ENCODE results near the gene FAF2.
A peak's percentile ranks its signal among the peaks of the same experiment; 100 is the strongest.

Gene FAF2

GRCh38 chr5:176533894-176534611 is 85.9 kb downstream of the FAF2 start:
- DNase-seq: peak; percentile 52

- DNase-seq: no peak
Observed at GRCh38 chr5:176534640-176535039, 86.5 kb downstream of the FAF2 start.

DNA sequence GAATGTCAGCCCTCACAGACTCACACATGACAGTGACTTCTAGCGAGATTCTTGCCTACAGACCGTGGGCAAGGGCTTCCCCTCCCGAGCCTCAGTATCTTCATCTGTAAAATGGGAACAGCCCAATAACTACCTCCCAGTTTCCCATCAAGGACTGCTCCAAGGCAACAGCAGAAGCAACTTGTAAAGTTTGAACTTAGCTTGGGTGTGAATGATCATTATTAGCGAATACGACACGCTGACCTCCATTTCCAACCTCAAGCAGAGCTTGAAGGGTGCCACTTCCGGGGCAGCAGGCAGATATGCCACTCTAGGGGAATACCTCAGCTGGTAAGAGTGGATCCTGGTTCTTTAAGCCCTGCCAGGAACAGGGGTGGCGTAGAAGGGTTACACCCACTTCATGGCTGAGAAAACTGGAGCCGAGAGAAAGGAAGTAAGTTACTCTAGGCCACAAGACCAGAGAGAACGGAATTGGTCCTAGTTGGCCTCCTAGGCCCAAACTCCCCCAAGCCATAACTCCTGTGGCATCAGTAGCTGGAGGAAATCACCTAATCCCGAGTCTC is 87.0 kb downstream of the FAF2 start:
- peak; percentile 81 for DNase-seq

- no peak for DNase-seq
Observed at GRCh38 chr5:176535664-176536131, 87.5 kb downstream of the FAF2 start.

DNA sequence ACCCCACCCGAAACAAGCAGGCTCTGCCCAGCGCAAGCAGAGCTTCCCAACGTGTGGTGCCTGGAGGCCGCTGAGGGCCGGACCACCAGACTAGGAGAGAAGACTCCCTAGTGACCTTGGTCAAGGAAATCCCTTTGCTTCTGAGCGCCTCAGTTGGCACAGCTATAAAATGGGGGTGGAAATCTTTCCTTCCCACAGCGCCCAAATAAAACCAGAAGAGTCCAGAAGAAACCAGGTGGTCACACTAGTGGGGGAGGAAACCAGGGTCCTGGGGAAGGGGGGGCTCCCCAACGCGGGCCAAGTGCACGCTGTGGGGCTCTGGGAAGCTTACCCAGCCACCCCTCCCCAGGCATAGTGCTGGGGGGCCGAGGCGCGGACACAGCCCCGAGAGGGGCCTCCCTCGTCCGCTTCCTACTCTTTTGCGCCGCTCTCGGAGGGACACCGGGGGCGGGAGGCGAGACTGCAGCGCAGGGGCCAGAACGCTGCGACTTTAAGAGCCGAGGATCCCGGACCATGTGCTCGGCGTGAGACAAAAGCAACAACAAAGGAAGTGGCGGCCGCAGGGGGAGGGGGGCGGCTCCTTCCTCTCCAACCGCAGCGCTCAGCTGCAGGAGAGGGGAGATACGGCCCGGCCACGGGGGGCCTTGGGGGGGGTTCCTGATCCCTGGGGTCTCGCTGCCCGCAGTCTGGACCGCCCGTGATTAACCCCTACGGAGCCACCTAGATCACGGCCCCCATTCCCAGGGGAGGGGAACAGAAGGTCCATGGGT is 88.1 kb downstream of the FAF2 start:
- DNase-seq: peak; percentile 73

DNA sequence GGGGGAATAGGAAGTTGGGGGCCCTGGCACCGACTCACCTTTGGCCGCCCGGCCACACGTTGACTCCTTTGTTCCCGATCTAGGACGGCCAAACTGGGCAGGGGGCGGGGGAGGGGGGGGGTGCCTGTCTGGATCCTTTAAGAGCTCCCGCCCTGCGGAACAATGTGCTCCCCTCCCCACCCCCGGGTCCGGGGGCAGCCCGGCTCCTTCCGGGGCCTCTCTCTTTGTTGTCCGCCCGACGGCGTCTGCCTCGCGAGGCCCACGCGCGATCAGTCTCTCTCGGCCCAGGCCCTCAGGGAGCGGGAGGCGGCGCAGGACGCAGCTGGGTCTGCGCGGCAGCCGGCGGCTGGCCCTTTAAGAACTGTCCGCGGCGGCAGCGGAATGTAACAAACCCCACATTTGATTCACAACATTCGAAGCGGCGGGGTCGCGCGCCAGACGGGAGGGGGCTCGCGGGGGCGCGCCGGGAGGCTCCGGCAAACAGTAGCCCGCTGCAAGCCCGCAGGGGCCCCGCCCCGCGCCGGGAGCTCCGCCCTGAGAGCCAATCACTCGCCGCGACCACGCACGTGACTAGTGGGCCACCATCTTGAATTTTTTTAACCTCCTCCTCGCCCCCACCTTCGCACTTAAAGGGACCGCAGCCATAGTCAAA is 88.8 kb downstream of the FAF2 start, which contains the start of gene RNF44:
Gene RNF44, minus strand, starts transcription at position 501 of the 652 bp plus-strand sequence. CDS start 4,930 bp downstream, outside the sequence.
- DNase-seq: peak; percentile 95

- peak; percentile 99 for DNase-seq
Observed at GRCh38 chr5:176537554-176538229, 89.5 kb downstream of the FAF2 start.

- DNase-seq: no peak
Observed at GRCh38 chr5:176538230-176538988, 90.2 kb downstream of the FAF2 start.

GRCh38 chr5:176538989-176539384 is 90.8 kb downstream of the FAF2 start:
- DNase-seq: no peak

DNA sequence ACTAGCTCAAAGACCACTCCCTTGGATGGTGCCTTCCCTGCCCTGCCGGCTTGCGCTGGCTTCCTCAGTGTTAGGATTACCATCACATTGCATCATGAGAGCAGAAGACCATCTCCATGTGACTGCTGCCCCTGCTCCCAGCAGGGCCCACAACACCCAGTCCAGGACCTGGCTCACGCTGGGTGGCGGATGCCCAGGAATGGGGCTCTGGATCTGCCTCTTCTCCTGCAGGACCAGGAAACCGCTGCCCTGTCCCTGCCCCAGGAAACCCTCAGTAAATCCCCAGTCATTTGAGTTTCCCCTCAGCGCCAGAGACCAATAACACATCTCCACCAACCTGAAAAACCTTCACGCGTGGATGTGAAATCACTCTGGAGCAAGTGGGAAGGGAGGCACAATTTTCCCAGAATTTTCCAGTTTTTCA is 92.3 kb downstream of the FAF2 start:
- DNase-seq: no peak

DNA sequence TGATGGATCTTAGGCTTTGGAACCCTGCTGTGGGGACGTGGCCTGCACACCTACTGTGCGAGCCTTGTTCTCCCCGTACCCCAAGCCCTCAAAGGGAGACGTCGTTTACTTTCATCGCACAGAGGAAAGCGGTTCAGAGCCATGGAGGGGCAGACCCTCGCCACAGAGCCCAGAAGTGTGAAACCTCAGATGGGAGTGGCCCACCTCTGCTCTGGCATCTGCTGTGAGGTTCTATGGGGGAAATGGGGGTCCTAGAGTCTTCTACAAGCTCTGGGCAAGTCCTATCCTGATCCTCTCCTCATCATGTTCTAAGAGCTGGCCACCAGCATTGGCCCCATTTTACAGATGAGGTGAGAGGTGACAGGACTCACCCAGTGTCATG is 92.8 kb downstream of the FAF2 start:
- DNase-seq: no peak

DNA sequence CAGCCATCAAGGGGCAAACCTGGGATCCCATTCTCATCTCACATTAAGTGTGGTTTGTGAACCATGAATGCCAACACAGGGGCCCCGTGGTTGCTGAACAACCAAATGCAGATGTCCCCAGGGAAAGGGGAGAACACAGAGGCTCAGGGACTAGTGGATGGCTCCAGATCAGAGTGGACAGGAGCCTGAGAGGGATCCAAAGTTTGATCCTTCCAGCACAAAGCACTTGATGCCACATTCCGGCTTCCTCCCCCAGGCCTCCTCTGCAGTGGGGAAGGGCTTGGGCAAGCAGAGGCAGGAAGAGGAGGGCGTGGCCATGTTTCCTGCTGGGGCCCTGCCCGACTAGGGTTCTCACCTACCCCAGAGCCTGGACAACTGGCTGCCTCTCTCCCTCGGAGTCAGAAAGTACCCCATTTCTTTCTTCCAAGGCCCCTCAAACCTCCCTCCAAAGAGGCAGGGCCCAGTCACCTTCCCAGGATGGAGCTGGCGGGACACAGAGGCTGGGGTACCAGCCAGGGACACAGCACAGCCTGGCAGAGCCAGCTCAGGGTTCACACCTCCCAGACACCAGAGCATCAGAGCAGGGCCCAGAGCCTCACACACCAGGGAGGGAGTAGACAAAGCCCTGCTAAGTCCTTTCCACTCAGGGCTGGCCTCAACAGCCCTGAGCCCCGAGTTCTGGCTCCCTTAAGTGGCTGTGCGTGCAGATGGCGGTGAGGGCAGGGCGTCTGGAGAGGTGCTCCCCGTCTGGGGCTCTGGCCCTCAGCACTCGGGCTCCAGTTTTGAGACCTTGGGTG is 93.4 kb downstream of the FAF2 start:
- DNase-seq: peak; percentile 46

DNA sequence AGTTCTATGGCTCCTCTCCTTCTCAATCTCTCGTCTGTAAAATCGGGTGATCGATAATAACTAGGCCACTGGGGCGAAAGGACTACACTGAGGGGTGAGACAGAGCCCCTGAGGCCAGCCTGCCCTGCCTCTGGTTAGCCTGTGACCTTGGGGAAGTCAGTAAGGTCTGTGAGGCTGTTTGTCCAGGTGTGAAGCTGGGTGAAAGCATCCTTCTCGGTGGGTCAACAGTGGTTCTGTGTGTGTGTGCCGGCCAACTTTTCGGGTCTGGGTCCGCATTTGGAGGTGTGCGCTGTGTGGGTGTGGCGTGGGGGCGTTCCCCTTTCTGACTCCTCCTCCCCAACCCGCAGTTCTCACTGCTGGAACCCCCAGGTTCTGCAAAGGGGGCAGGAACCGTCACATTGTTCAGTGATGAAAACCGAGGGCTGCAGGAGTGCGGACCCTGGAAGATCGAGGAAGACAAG is 94.0 kb downstream of the FAF2 start:
- DNase-seq: peak; percentile 6

- no peak for DNase-seq
Observed at GRCh38 chr5:176542596-176543427, 94.6 kb downstream of the FAF2 start.

GRCh38 chr5:176543428-176544182 is 95.4 kb downstream of the FAF2 start:
- peak; percentile 56 for DNase-seq

DNA sequence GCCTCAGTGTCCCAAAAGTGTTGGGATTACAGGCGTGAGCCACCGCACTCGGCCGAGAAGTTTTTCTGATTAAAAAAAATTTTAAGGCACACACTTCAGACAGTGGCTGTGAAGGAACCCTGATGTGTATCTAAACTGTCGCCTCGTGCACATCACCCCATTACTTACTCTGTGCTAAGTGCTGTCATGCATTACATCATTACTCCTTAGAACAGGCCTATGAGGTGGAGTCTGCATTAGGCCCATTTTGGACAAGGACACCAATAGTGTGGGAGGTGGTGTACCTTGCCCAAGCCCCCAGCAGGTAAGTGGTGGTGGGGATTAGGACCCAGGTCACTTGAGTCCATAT is 97.2 kb downstream of the FAF2 start:
- DNase-seq: no peak

DNA sequence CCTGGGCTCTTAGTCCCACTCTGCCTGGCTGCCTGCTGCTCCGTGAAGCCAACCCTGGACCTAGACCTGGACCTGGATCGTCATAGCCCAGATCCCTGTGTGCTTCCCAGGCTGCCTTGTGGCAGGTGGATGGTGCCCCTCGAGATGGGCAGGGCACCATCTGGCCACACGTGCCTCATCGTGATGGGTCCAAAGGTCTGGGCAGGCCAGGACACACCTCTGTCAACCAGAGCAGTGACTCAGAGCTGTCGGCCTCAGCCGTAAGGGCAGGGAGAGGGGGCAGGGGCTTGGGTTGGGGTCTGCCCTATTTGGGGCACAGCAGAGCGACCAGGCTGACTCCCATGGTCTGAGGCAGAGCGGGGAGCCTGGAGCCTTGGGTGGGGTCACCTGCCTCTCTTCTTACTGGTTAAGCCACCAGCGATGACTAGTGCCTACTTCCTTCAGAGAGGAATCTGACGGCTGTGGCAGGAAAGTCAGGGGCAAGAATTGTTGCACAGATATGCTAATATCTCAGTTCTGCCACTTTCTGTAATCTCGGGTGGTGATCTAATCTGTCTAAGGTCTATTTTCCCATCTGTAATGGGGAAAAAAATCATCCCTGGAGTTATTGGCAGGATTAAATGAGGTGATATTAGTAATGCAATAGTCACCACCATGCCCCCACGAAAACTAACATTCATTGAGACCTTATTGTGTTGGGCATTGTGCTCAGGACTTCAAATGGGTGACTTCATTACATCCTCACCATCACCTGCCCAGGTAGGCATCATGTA is 97.7 kb downstream of the FAF2 start:
- no peak for DNase-seq

- peak; percentile 3 for DNase-seq
Observed at GRCh38 chr5:176547802-176548201, 99.6 kb downstream of the FAF2 start.

All from MV-4-11 (cell line).